OCI-LY7 (cell line): ENCODE measurements around the gene AK2. TPM values are rescaled to one million over a fixed set of nuclear protein-coding genes. Genes with fewer than 3 reads are reported as not detected.
A peak's percentile ranks its signal among the peaks of the same experiment; 100 is the strongest.

Experiments used
- BruUV-seq: library from RNA; stranded (reverse); fragments of 400-500 nt; replicated peaks from 2 replicates; lab custom pipeline; 2021; lab: Mats Ljungman, UMichigan
- CTCF ChIA-PET: fragments of 300-600 bp; sonication (Branson Sonifier 250); formaldehyde crosslinking; loops from one replicate; lab custom pipeline; 2022; ENCODE audit warnings: antibody characterized with exemption; ENCODE audit not compliant: unreplicated experiment; lab: Charles Lee
- POLR2A ChIA-PET: fragments of 300-600 bp; sonication (Branson Sonifier 250); formaldehyde crosslinking; loops from one replicate; lab custom pipeline; 2022; ENCODE audit warnings: antibody characterized with exemption; lab: Charles Lee
- DNase-seq: peaks from one replicate; pipeline ENCODE4 v3.0.0-alpha.2; 2015; ENCODE audit warnings: low spot score
- H2AFZ ChIP-seq: fragments of 200-600 bp; sonication (generic), shearing (Covaris generic); 2 replicates; pipeline ENCODE4 v1.6.1; 2014; ENCODE audit warnings: mild to moderate bottlenecking, antibody characterized with exemption, low read length, moderate library complexity
- H3K27ac ChIP-seq: fragments of 200-600 bp; sonication (generic); 2 replicates; pipeline ENCODE4 v1.5.1; 2014; ENCODE audit warnings: mixed run types, low read depth, mild to moderate bottlenecking, moderate library complexity, low read length, inconsistent platforms; ENCODE audit not compliant: poor library complexity, severe bottlenecking
- H3K36me3 ChIP-seq: fragments of 200-600 bp; sonication (generic); 2 replicates; pipeline ENCODE4 v1.6.1; 2014; ENCODE audit warnings: mild to moderate bottlenecking, antibody characterized with exemption, low read length, moderate library complexity, mixed read lengths; ENCODE audit not compliant: insufficient read depth
- H3K4me1 ChIP-seq: fragments of 200-600 bp; sonication (generic); 2 replicates; pipeline ENCODE4 v1.5.1; 2014; ENCODE audit warnings: mild to moderate bottlenecking, low read length; ENCODE audit not compliant: insufficient read depth, poor library complexity, severe bottlenecking
- H3K4me2 ChIP-seq: fragments of 200-600 bp; sonication (generic); 2 replicates; pipeline ENCODE4 v1.6.1; 2014; ENCODE audit warnings: mild to moderate bottlenecking, low read length
- H3K4me3 ChIP-seq: fragments of 200-600 bp; sonication (generic); 2 replicates; pipeline ENCODE4 v1.5.1; 2014; ENCODE audit warnings: mild to moderate bottlenecking, low read depth, low read length; ENCODE audit not compliant: poor library complexity, severe bottlenecking
- H3K79me2 ChIP-seq: fragments of 200-600 bp; sonication (generic); 2 replicates; pipeline ENCODE4 v1.6.1; 2016; ENCODE audit warnings: low read depth, mild to moderate bottlenecking, low read length, moderate library complexity, mixed read lengths; ENCODE audit not compliant: insufficient read depth
- H3K9me2 ChIP-seq: fragments of 200-600 bp; sonication (generic); 2 replicates; pipeline ENCODE4 v1.6.1; 2016; ENCODE audit warnings: mild to moderate bottlenecking, low read length, mixed read lengths; ENCODE audit not compliant: insufficient read depth
- H3K9me3 ChIP-seq: fragments of 200-600 bp; sonication (generic); 2 replicates; pipeline ENCODE4 v1.6.1; 2014; ENCODE audit warnings: mild to moderate bottlenecking, mixed run types, low read length, mixed read lengths
- H4K20me1 ChIP-seq: fragments of 200-600 bp; sonication (generic); 2 replicates; pipeline ENCODE4 v1.6.1; 2014; ENCODE audit warnings: mild to moderate bottlenecking, antibody characterized with exemption, low read length, moderate library complexity, mixed read lengths; ENCODE audit not compliant: insufficient read depth
- EZH2phosphoT487 ChIP-seq: fragments of 200-600 bp; sonication (generic); IDR thresholded peaks from 2 replicates; pipeline ENCODE4 v1.6.1; 2018; ENCODE audit warnings: low read depth, borderline replicate concordance, mild to moderate bottlenecking, mixed run types, antibody characterized with exemption, low read length, moderate library complexity, mixed read lengths
- intact Hi-C: fragments of 100-400 bp; cut with micrococcal nuclease; formaldehyde crosslinking; loops from one replicate; pipeline ENCODE4 v1.10.0; 2022; ENCODE audit not compliant: unreplicated experiment
- total RNA-seq, 2 experiments: library from RNA; depleted of rRNA in 1 of 2; stranded (reverse); fragments of >200 nt in 1 of 2; shearing (Covaris generic) in 1 of 2; gene quantifications; 2 replicates each; pipeline ENCODE4 v1.2.3, GENCODE V29; 2014 to 2022
- TF ChIP-seq, protein P1 (sequence below): fragments of 200-600 bp; sonication (generic); conservative IDR thresholded peaks from 2 replicates; pipeline ENCODE4 v1.5.1; 2014; ENCODE audit warnings: mild to moderate bottlenecking, antibody characterized with exemption, low read length, moderate library complexity, mixed read lengths

Gene AK2
- total RNA-seq, 2 experiments from 2014 or later: 185 to 298 TPM

DNA sequence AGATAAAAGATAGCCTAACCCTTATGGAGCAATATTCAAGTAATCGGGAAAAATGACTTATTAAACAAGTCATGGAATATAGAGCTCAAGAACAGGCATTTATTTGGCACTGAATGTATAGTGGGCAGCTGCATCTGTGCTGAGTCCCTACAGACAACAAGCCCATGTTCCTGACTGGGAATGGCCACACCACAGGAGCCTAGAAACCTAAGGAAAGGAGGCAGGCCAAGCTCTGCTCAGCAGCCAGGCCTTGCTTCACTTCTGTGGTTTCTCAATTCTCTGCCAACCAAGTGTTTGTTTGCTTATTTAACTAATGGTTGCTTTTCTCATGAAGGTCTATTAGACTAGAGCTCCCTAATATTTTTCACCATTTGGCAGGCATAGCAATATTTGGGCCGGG is 21.5 kb downstream of the AK2 start:
- H3K9me3 ChIP-seq: no peaks in the 10 kb centered on the region
- intact Hi-C loops: no loop called here
- no peak overlapping the region for H2AFZ ChIP-seq
- H3K27ac ChIP-seq: no peak overlapping the region
- H3K4me1 ChIP-seq: no peaks in the 10 kb centered on the region
- no peak overlapping the region for H3K4me2 ChIP-seq
- no peaks in the 10 kb centered on the region for H3K9me2 ChIP-seq
- no peak overlapping the region for H3K4me3 ChIP-seq
- no peaks in the 10 kb centered on the region for H4K20me1 ChIP-seq
- BruUV-seq: no TSS peak
- no peaks in the 10 kb centered on the region for H3K79me2 ChIP-seq
- H3K36me3 ChIP-seq: peaks cover 85% of the 10 kb centered on the region
- DNase-seq: no peak
- TF ChIP-seq EZH2phosphoT487: no peak
- TF ChIP-seq, protein P1, sequence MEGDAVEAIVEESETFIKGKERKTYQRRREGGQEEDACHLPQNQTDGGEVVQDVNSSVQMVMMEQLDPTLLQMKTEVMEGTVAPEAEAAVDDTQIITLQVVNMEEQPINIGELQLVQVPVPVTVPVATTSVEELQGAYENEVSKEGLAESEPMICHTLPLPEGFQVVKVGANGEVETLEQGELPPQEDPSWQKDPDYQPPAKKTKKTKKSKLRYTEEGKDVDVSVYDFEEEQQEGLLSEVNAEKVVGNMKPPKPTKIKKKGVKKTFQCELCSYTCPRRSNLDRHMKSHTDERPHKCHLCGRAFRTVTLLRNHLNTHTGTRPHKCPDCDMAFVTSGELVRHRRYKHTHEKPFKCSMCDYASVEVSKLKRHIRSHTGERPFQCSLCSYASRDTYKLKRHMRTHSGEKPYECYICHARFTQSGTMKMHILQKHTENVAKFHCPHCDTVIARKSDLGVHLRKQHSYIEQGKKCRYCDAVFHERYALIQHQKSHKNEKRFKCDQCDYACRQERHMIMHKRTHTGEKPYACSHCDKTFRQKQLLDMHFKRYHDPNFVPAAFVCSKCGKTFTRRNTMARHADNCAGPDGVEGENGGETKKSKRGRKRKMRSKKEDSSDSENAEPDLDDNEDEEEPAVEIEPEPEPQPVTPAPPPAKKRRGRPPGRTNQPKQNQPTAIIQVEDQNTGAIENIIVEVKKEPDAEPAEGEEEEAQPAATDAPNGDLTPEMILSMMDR: no peak
- POLR2A ChIA-PET: interaction anchor here (0.5 to 0.6 kb wide), 2 partner anchors 8 to 832 kb away, joined by 3 read pairs; no protein-coding TSS in a partner anchor
- CTCF ChIA-PET: interaction anchor here (0.8 kb wide), 1 partner anchor 26 kb away, joined by 3 read pairs; no protein-coding TSS in a partner anchor

DNA sequence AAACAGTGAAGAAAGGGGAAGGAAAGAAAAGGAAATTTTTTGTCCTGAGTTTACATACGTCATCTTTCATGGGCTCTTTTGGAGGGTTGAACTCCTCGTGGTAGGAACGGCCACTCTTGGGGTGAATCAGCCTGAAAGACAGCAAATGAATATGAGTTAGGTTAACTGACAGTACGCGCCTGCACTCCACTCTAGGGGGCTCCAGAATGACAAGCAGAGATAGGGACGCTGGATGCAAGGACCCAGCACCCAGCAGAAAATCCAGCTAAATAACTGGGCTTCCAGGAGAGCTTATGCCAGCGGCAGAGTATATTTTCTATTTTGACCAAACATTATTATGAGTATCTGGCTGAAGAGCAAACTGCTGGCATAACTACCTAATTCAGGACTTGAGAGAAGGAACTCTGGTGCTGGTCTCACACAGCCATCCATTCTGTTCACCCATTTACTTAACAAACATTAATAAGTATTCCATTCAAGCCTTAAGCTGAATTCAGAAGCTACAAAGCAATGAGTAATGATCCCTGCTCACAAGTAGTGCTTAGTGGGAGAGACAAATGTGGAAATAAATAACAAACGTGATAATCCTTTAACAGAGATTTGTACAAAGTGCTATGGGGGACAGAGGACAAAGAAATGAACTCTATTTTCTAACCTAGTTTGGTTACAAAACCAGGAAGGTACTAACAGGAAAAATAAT is 22.1 kb downstream of the AK2 start:
- Histone ChIP-seq H3K9me3 (no peaks in the 10 kb centered on the region), H3K79me2 (no peaks in the 10 kb centered on the region), H2AFZ (no peak overlapping the region), H3K9me2 (no peaks in the 10 kb centered on the region), H3K4me3 (no peak overlapping the region), H3K4me2 (no peak overlapping the region), H4K20me1 (no peaks in the 10 kb centered on the region), H3K4me1 (no peaks in the 10 kb centered on the region), H3K36me3 (peaks cover 82% of the 10 kb centered on the region), H3K27ac (no peak overlapping the region)
- TF ChIP-seq EZH2phosphoT487: no peak
- TF ChIP-seq, protein P1: peak; percentile 31; the same call in 1 of the 2 replicates
- CTCF ChIA-PET: interaction anchor here (0.8 kb wide), 1 partner anchor 26 kb away, joined by 3 read pairs; no protein-coding TSS in a partner anchor
- no TSS peak for BruUV-seq
- intact Hi-C loops: no loop called here
- POLR2A ChIA-PET: interaction anchor here (0.5 to 0.6 kb wide), 2 partner anchors 8 to 831 kb away, joined by 3 read pairs; no protein-coding TSS in a partner anchor
- DNase-seq: no peak

DNA sequence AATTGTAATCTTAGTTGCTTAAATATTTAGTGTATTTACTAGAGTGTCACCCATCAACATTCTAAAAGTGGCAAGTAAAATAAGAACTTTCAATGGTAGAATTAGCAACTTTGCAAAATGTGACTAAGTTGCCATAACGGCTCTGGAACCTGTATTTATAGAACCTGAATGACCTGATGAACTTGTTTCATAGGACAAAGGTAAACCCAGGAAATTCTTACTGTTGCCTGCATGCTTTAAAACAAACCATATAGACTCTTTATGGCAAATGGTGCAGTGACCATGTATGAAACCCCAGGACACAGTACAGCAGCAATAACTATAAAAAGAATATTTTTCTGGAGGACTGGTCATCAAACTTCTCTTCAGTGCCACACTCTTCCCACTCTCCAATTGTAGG is 22.9 kb downstream of the AK2 start:
- Histone ChIP-seq H3K79me2 (no peaks in the 10 kb centered on the region), H3K4me1 (no peaks in the 10 kb centered on the region), H3K36me3 (peaks cover 82% of the 10 kb centered on the region), H3K4me3 (no peak overlapping the region), H2AFZ (no peak overlapping the region), H3K4me2 (no peak overlapping the region), H3K27ac (no peak overlapping the region), H3K9me2 (no peaks in the 10 kb centered on the region), H3K9me3 (no peaks in the 10 kb centered on the region), H4K20me1 (no peaks in the 10 kb centered on the region)
- intact Hi-C loops: no loop called here
- BruUV-seq: no TSS peak
- CTCF ChIA-PET: no interaction called here
- POLR2A ChIA-PET: no interaction called here
- DNase-seq: no peak
- TF ChIP-seq EZH2phosphoT487: no peak
- TF ChIP-seq, protein P1: no peak
